Osteocyte (in vitro differentiated cells): ENCODE results near the gene SHISA9. TPM values are rescaled to one million over a fixed set of nuclear protein-coding genes. Genes with fewer than 3 reads are reported as not detected.

Experiments
- DNase-seq: peaks from one replicate; pipeline ENCODE4 v3.0.0; 2021; ENCODE audit warnings: mixed read lengths; ENCODE audit not compliant: unreplicated experiment; ENCODE audit errors: extremely low spot score
- H3K27ac Mint-ChIP-seq: one replicate; pipeline ENCODE4 v1.8.0; 2021; ENCODE audit warnings: mild to moderate bottlenecking, mixed read lengths; ENCODE audit not compliant: unreplicated experiment
- H3K27me3 Mint-ChIP-seq: one replicate; pipeline ENCODE4 v1.8.0; 2021; ENCODE audit warnings: mixed read lengths; ENCODE audit not compliant: unreplicated experiment
- H3K36me3 Mint-ChIP-seq: one replicate; pipeline ENCODE4 v1.8.0; 2021; ENCODE audit warnings: mixed read lengths; ENCODE audit not compliant: unreplicated experiment
- H3K4me1 Mint-ChIP-seq: one replicate; pipeline ENCODE4 v1.8.0; 2021; ENCODE audit warnings: mixed read lengths; ENCODE audit not compliant: unreplicated experiment
- H3K4me3 Mint-ChIP-seq: one replicate; pipeline ENCODE4 v1.8.0; 2021; ENCODE audit warnings: mild to moderate bottlenecking, moderate library complexity, mixed read lengths; ENCODE audit not compliant: unreplicated experiment
- H3K9me3 Mint-ChIP-seq: one replicate; pipeline ENCODE4 v1.8.0; 2021; ENCODE audit warnings: mixed read lengths; ENCODE audit not compliant: unreplicated experiment
- total RNA-seq: library from RNA; stranded (reverse); gene quantifications from 2 replicates; pipeline ENCODE4 v1.2.1, GENCODE V29; 2021
- TF ChIP-seq, protein P1 (sequence below): fragments of 200-600 bp; sonication (generic); IDR thresholded peaks from 2 replicates; pipeline ENCODE4 v1.5.0; 2021; ENCODE audit warnings: antibody characterized with exemption, mild to moderate bottlenecking, moderate library complexity

Gene SHISA9
- total RNA-seq, 1 donor from 2014 or later: not detected

DNA sequence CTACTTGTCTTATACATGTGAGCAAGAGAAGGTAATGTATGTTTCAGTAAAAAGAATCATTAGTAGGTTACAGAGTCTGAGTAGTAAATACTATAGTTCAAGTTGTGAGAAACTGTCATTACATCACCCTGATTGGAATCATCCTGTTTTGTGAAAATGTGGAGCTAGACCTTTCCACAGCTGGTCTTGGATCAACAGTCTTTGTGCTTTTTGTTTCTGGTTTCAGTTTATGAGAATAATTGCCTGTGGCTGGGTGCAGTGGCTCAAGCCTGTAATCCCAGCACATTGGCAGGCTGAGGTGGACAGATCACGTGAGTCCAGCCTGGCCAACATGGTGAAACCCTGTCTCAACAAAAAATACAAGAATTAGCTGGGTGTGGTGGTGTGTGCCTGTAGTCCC lies 19.7 kb upstream of the SHISA9 start:
- H3K9me3 Mint-ChIP-seq: no peaks in the 10 kb centered on the region
- DNase-seq: no peak
- H3K27ac Mint-ChIP-seq: no peak overlapping the region
- no peaks in the 10 kb centered on the region for H3K27me3 Mint-ChIP-seq
- H3K36me3 Mint-ChIP-seq: no peaks in the 10 kb centered on the region
- TF ChIP-seq, protein P1, sequence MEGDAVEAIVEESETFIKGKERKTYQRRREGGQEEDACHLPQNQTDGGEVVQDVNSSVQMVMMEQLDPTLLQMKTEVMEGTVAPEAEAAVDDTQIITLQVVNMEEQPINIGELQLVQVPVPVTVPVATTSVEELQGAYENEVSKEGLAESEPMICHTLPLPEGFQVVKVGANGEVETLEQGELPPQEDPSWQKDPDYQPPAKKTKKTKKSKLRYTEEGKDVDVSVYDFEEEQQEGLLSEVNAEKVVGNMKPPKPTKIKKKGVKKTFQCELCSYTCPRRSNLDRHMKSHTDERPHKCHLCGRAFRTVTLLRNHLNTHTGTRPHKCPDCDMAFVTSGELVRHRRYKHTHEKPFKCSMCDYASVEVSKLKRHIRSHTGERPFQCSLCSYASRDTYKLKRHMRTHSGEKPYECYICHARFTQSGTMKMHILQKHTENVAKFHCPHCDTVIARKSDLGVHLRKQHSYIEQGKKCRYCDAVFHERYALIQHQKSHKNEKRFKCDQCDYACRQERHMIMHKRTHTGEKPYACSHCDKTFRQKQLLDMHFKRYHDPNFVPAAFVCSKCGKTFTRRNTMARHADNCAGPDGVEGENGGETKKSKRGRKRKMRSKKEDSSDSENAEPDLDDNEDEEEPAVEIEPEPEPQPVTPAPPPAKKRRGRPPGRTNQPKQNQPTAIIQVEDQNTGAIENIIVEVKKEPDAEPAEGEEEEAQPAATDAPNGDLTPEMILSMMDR: no peak
- no peaks in the 10 kb centered on the region for H3K4me1 Mint-ChIP-seq
- H3K4me3 Mint-ChIP-seq: no peak overlapping the region

DNA sequence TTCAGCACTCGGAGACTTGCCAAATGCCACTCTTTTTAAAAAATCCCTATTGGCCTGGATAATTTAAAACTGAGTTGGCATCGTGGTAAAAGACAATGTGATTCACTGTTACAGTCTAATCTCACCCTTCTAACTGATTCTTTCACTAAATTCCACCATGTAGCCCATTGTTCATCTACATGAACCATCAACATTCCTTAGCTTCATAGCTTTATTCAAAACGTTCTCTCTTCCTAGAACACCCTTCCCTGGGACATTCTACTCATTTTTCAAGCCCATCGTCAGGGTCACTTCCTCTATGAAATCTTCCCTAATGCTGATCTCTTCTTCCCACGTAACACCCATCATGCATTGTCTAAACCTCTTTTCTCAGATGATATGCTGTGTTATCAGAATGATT lies 15.7 kb upstream of the SHISA9 start:
- Mint-ChIP-seq H3K9me3 (no peaks in the 10 kb centered on the region), H3K36me3 (no peaks in the 10 kb centered on the region), H3K4me3 (no peak overlapping the region), H3K27ac (no peak overlapping the region), H3K27me3 (no peaks in the 10 kb centered on the region), H3K4me1 (no peaks in the 10 kb centered on the region)
- TF ChIP-seq, protein P1: no peak
- no peak for DNase-seq

DNA sequence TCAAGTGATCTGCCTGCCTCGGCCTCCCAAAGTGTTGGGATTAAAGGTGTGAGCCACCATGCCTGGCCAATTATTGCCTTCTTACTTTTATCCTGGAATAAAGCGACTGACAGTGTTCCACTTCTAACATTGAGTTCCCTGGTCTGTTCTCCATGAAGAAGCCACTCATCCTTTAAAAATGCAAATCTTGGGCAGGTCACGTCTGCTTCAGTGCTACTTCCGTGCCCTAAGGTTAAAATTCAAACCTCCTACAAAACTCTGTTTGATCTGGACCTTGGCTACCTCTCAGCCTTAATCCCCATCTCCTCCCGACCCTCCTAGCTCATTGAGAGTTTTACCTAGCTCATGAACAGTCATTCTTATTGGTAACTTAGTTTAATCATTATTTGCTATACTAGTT lies 9.6 kb upstream of the SHISA9 start:
- H3K9me3 Mint-ChIP-seq: no peaks in the 10 kb centered on the region
- H3K4me3 Mint-ChIP-seq: no peak overlapping the region
- TF ChIP-seq, protein P1: no peak
- H3K27ac Mint-ChIP-seq: no peak overlapping the region
- H3K36me3 Mint-ChIP-seq: no peaks in the 10 kb centered on the region
- H3K4me1 Mint-ChIP-seq: no peaks in the 10 kb centered on the region
- H3K27me3 Mint-ChIP-seq: peaks cover 8% of the 10 kb centered on the region
- no peak for DNase-seq

DNA sequence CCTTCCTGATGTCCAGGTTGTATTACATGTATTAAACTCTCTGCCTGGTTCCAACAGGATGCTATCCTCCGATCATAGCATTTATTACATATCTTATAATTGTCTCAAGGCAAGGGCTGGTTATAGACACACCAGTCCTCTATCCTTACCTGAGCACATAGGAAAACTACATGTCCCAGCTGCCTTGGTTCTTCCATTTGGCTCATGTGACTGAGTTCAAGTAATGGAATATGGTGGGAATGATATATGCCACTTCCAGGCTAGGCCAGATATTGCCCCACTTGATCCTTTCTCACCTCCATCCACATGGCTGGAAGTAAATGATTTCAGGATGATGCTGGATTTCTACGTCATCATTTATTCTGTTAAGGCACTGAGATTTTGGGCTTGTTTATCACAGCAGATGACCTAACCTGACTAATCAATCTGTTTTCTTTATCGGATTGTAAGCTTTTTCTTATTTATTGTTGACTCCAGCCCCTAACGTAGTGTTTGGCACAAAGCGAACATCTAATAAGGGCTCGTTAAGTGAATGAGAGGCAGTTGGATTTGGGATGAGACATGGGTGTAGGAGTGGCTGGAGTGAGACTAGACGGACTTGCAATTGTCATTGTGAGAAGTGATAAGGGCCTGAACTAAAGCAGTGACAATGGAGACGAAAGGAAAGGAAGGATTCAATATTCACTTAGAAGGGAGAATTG lies 8.2 kb upstream of the SHISA9 start:
- H3K27ac Mint-ChIP-seq: no peak overlapping the region
- no peaks in the 10 kb centered on the region for H3K36me3 Mint-ChIP-seq
- no peaks in the 10 kb centered on the region for H3K4me1 Mint-ChIP-seq
- no peaks in the 10 kb centered on the region for H3K9me3 Mint-ChIP-seq
- TF ChIP-seq, protein P1: no peak
- H3K4me3 Mint-ChIP-seq: no peak overlapping the region
- peaks cover 19% of the 10 kb centered on the region for H3K27me3 Mint-ChIP-seq
- no peak for DNase-seq

DNA sequence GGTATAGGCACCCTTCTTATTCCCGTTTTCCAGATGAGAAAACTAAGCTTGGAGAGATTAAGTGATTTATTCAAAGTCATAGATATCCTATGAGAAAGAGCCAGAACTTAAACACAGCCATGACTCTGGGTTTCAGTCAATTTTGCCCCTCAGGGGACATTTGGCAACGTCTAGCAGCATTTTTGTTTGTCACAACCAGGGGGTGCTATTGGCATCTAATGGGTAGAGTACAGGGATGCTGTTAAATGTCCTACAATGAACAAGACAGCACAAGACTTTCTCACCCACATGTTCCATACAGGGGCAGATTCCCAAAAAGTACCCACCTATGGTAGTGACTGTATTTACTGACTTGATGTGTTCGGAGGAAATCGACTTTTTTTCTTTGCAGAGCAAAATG lies 4.8 kb upstream of the SHISA9 start:
- no peaks in the 10 kb centered on the region for H3K36me3 Mint-ChIP-seq
- no peak overlapping the region for H3K27ac Mint-ChIP-seq
- peaks cover 47% of the 10 kb centered on the region for H3K27me3 Mint-ChIP-seq
- peaks cover 3% of the 10 kb centered on the region for H3K4me1 Mint-ChIP-seq
- DNase-seq: no peak
- TF ChIP-seq, protein P1: peak; percentile 38
- no peaks in the 10 kb centered on the region for H3K9me3 Mint-ChIP-seq
- no peak overlapping the region for H3K4me3 Mint-ChIP-seq
